AG04450 (cell line): Measurements from ENCODE around the gene CLEC4A. TPM values are rescaled to one million over a fixed set of nuclear protein-coding genes. Genes with fewer than 3 reads are reported as not detected.
"Not testable (repeated sequence)": the region's sequence is repeated elsewhere in the genome, so short reads cannot be mapped to it uniquely, and the experiment has no call there.

Experiments
- CTCF ChIA-PET: fragments of 300-600, 350-600 bp; formaldehyde crosslinking; extraction: SDS; loops from one replicate; lab custom pipeline; 2022; ENCODE audit warnings: antibody characterized with exemption, inconsistent platforms; lab: Charles Lee
- POLR2A ChIA-PET: fragments of 350-600 bp; formaldehyde crosslinking; extraction: SDS; loops from one replicate; lab custom pipeline; 2021; ENCODE audit warnings: antibody characterized with exemption, inconsistent platforms; lab: Yijun Ruan, JAX
- DNase-seq: peaks from one replicate; pipeline ENCODE4 v3.0.0-alpha.2; 2011; ENCODE audit warnings: low read depth, low spot score
- H3K27ac ChIP-seq: one replicate; pipeline ENCODE4 v1.5.1; 2012; ENCODE audit warnings: low read depth, low read length, control low read depth
- H3K27me3 ChIP-seq: one replicate; pipeline ENCODE4 v1.6.0; 2012; ENCODE audit warnings: low read length; ENCODE audit not compliant: control insufficient read depth, insufficient read depth
- H3K4me3 ChIP-seq: 2 replicates; pipeline ENCODE4 v1.5.1; 2011; ENCODE audit warnings: mild to moderate bottlenecking, low read depth, low read length, control low read depth
- H3K9me3 ChIP-seq: 2 replicates; pipeline ENCODE4 v1.5.1; 2012; ENCODE audit warnings: low read length; ENCODE audit not compliant: control insufficient read depth, insufficient read depth
- polyA plus RNA-seq: library from polyadenylated mRNA; depleted of rRNA; stranded (reverse); fragments of >200 nt; gene quantifications from 2 replicates; pipeline ENCODE4 v1.2.3, GENCODE V29; 2011
- TF ChIP-seq, protein P1 (sequence below): IDR thresholded peaks from 2 replicates; pipeline ENCODE4 v1.5.1; 2011; ENCODE audit warnings: low read depth, low read length, control low read depth, inconsistent platforms

CLEC4A gene
- polyA plus RNA-seq, 1 experiment = 0.24 TPM

DNA sequence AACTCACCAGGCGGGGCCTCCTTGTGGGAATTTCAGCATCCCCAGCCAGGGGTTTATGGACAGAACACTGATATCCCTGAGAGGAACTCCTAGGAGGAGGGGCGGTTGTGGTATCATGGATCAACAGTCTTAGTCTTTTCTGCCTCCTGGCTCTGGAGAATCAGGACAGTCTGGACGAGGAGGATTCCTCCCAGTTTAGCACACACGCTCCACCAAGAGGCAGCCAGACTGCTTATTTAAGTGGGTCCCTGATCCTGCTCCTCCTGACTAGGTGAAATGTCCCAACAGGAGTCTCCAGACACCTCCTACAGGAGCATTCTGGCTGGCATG lies 23.0 kb downstream of the CLEC4A start:
- no peak for DNase-seq
- POLR2A ChIA-PET = no interaction called here
- Histone ChIP-seq H3K4me3 (peak overlapping the region; percentile 21; the same call in 1 of the 2 replicates), H3K9me3 (no peaks in the 10 kb centered on the region), H3K27ac (peak overlapping the region; percentile 66), H3K27me3 (no peaks in the 10 kb centered on the region)
- TF ChIP-seq, protein P1, sequence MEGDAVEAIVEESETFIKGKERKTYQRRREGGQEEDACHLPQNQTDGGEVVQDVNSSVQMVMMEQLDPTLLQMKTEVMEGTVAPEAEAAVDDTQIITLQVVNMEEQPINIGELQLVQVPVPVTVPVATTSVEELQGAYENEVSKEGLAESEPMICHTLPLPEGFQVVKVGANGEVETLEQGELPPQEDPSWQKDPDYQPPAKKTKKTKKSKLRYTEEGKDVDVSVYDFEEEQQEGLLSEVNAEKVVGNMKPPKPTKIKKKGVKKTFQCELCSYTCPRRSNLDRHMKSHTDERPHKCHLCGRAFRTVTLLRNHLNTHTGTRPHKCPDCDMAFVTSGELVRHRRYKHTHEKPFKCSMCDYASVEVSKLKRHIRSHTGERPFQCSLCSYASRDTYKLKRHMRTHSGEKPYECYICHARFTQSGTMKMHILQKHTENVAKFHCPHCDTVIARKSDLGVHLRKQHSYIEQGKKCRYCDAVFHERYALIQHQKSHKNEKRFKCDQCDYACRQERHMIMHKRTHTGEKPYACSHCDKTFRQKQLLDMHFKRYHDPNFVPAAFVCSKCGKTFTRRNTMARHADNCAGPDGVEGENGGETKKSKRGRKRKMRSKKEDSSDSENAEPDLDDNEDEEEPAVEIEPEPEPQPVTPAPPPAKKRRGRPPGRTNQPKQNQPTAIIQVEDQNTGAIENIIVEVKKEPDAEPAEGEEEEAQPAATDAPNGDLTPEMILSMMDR = no peak
- CTCF ChIA-PET = interaction anchor here (1.9 kb wide), 1 partner anchor 37 kb away, joined by 11 read pairs; no protein-coding TSS in a partner anchor

DNA sequence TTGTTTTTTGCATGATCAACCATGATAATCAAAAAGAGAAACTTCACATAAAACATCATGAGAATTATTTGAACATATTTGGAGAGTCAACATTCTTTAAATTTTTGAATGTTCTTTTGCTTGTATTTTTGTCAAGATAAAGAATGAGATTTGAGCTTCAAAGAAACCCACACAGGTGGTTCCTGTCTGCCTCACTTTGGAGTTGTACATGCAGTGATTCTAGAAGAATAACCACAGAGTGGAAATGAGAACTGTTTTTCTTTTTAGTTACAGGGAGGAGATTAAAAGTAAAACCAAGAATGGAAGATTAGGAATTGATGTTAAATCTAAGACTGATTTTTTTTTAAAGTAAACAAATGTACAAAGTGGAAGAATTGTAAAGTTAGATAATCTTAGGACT lies 31.1 kb downstream of the CLEC4A start:
- CTCF ChIA-PET = interaction anchor here (1.0 to 2.0 kb wide), 4 partner anchors 25 to 160 kb away, joined by 3 to 17 read pairs (median 6); no protein-coding TSS in a partner anchor
- POLR2A ChIA-PET = no interaction called here

DNA sequence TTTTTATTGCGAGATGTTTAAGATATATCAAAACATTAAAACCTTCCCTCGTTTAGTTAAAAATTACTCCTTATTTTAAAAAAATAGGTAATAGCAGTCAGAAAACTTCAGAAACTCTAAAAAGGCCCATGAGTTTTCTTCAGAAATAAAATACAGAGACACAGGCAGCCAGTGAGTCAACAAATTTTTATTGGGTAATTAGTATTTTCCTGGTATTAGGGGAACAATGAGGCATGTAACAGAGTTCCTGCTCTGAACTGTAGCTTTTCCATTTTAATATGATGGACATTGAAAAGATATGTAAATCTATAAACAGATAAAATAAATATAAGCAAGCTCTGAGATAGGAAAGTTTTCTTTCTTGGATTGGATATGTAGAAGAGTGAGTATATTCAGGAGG lies 33.0 kb downstream of the CLEC4A start:
- no peaks in the 10 kb centered on the region for H3K9me3 ChIP-seq
- H3K4me3 ChIP-seq = no peak overlapping the region
- no peaks in the 10 kb centered on the region for H3K27me3 ChIP-seq
- no peak overlapping the region for H3K27ac ChIP-seq
- TF ChIP-seq, protein P1 = no peak
- ChIA-PET CTCF (interaction anchor here (2.6 kb wide), 1 partner anchor 48 kb away, joined by 15 read pairs; no protein-coding TSS in a partner anchor), POLR2A (no interaction called here)
- no peak for DNase-seq

More for the DNA sequence above, 31.1 kb downstream of the CLEC4A start:
- no peaks in the 10 kb centered on the region for H3K9me3 ChIP-seq
- TF ChIP-seq, protein P1 = no peak
- no peak overlapping the region for H3K27ac ChIP-seq
- no peak overlapping the region for H3K4me3 ChIP-seq
- H3K27me3 ChIP-seq = no peaks in the 10 kb centered on the region
- peak; percentile 43 for DNase-seq

DNA sequence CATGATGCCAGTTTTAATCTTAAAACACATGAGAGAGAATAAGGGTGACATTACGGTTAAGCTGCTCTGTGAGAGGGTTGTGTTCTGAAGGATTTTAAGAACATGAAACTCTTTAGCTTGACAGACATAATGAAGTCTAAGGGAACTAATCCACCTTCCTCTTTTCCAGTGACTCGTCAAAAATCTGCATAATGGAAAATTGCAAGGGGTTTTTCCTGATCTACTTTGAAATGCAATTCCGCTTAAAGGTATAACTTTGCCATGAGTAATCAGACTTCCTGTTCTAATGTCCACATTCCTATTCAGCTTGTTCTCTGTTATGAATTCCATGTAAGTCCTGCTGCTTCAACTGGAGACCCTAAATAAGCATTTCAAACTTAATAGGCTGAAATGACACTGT lies 33.4 kb downstream of the CLEC4A start, which contains the start of gene ZNF705A:
Gene ZNF705A (plus strand): TSS at position 171 of the 400 bp plus-strand sequence. CDS start 15,611 bp downstream, outside the sequence.
- ChIA-PET CTCF (interaction anchor here (1.3 to 2.6 kb wide), 2 partner anchors 48 to 75 kb away, joined by 3 to 15 read pairs; no protein-coding TSS in a partner anchor), POLR2A (no interaction called here)
- H3K27me3 ChIP-seq = no peaks in the 10 kb centered on the region
- TF ChIP-seq, protein P1 = no peak
- H3K4me3 ChIP-seq = no peak within 1 kb of the TSS
- H3K27ac ChIP-seq = peak within 1 kb of the TSS; percentile 74
- H3K9me3 ChIP-seq = no peaks in the 10 kb centered on the region
- DNase-seq = peak; percentile 59

DNA sequence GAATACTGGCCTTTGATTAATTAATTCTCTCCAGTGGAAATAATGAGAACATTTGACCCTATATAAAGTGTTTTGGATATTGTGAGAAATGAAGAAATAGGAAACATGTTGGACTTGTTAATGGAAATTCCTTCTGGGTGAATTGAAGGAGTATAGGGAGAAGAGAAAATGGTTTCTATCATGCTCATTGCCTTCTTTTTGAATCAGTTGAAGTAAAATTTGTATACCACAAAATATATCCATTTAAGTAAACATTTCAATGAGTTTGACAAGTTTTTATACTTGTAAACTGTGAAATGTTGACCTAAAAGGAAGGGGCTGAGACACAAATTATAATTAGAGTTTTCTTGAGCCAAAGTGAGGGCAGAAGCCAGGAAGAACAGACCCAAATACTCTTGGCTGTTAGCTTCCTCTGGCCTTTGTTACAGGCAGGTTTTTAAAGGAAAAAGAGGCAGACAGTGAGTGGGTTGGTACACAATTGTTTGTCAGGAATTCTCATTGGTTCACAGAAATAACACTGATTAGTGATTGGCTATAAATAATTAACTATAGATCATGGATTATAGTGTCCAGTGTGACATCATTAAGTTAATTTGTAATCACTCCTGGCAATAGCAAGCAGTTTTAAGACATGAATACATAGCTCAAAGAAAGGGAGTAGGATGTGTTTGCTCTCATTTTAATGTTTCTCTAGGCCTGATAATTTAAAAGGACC lies 34.2 kb downstream of the CLEC4A start:
- Histone ChIP-seq H3K9me3 (no peaks in the 10 kb centered on the region), H3K4me3 (no peak overlapping the region), H3K27me3 (no peaks in the 10 kb centered on the region), H3K27ac (peak overlapping the region; percentile 74)
- ChIA-PET POLR2A (no interaction called here), CTCF (interaction anchor here (1.3 to 2.6 kb wide), 3 partner anchors 49 to 80 kb away, joined by 3 to 15 read pairs (median 3); no protein-coding TSS in a partner anchor)
- TF ChIP-seq, protein P1 = no peak
- DNase-seq = no peak

DNA sequence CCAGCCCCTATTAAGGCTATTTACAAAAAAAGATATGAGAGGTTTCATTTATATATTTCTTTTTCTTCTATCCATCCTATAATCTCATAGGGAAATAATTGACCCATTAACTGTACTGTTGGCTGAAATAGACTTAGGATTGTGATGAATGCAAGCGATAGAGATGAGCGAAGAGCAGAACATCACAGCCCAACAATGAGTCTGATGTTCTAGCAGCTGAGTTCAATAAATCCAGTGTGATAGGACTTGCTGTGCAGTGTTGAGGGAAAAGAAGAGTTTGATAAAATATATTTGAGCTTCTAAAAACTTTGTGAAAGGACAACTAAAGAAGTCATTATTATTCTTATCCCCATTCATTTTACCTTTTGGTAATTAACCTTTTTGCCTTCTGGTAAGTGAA lies 49.5 kb downstream of the CLEC4A start:
- H3K27me3 ChIP-seq, DNase-seq, CTCF ChIA-PET, POLR2A ChIA-PET, H3K9me3 ChIP-seq, H3K27ac ChIP-seq, H3K4me3 ChIP-seq: not testable (repeated sequence)
